Endothelial cell (in vitro differentiated cells): ENCODE data around the gene FBH1. TPM values are rescaled to one million over a fixed set of nuclear protein-coding genes. Genes with fewer than 3 reads are reported as not detected.

Source experiments
- DNase-seq: peaks from one replicate; pipeline ENCODE4 v3.0.0; 2021; ENCODE audit warnings: low spot score
- H3K27ac Mint-ChIP-seq: one replicate; pipeline ENCODE4 v1.8.0; 2021; ENCODE audit warnings: mixed read lengths, inconsistent platforms; ENCODE audit not compliant: unreplicated experiment
- H3K27me3 Mint-ChIP-seq: one replicate; pipeline ENCODE4 v1.8.0; 2021; ENCODE audit warnings: mild to moderate bottlenecking, moderate library complexity, mixed read lengths, inconsistent platforms; ENCODE audit not compliant: unreplicated experiment
- H3K36me3 Mint-ChIP-seq: one replicate; pipeline ENCODE4 v1.8.0; 2021; ENCODE audit warnings: mild to moderate bottlenecking, low read depth, mixed read lengths, inconsistent platforms; ENCODE audit not compliant: unreplicated experiment
- H3K4me1 Mint-ChIP-seq: one replicate; pipeline ENCODE4 v1.8.0; 2021; ENCODE audit warnings: mild to moderate bottlenecking, mixed read lengths, inconsistent platforms; ENCODE audit not compliant: unreplicated experiment
- H3K4me3 Mint-ChIP-seq: one replicate; pipeline ENCODE4 v1.8.0; 2021; ENCODE audit warnings: mild to moderate bottlenecking, mixed read lengths, inconsistent platforms; ENCODE audit not compliant: unreplicated experiment
- H3K9me3 Mint-ChIP-seq: one replicate; pipeline ENCODE4 v1.8.0; 2021; ENCODE audit warnings: mixed read lengths, inconsistent platforms; ENCODE audit not compliant: unreplicated experiment
- CTCF ChIP-seq: fragments of 200-600 bp; sonication (generic); IDR thresholded peaks from one replicate; pipeline ENCODE4 v1.5.0; 2021; ENCODE audit warnings: antibody characterized with exemption; ENCODE audit not compliant: unreplicated experiment
- total RNA-seq: library from RNA; stranded (reverse); fragmentation: NEBNext Ultra II Directional; extraction: Animal tissue kit (Norgen Biotek cat#: 25700); gene quantifications from one replicate; pipeline ENCODE4 v1.2.1, GENCODE V29; 2021; ENCODE audit not compliant: unreplicated experiment

The FBH1 gene
- total RNA-seq, 1 donor from 2014 or later = 95.2 TPM

- no peak for TF ChIP-seq CTCF
- peaks cover 4% of the 10 kb centered on the region for H3K4me1 Mint-ChIP-seq
- no peak overlapping the region for H3K27ac Mint-ChIP-seq
- H3K36me3 Mint-ChIP-seq = peaks cover 41% of the 10 kb centered on the region
- no peak for DNase-seq
- peaks cover 7% of the 10 kb centered on the region for H3K27me3 Mint-ChIP-seq
- H3K9me3 Mint-ChIP-seq = no peaks in the 10 kb centered on the region
- H3K4me3 Mint-ChIP-seq = no peak overlapping the region
Observed at GRCh38 chr10:5937016-5937415, 47.0 kb downstream of the FBH1 start.

GRCh38 chr10:5938291-5938690, 48.2 kb downstream of the FBH1 start:
- Mint-ChIP-seq H3K27ac (no peak overlapping the region), H3K36me3 (peaks cover 34% of the 10 kb centered on the region), H3K27me3 (peaks cover 7% of the 10 kb centered on the region), H3K9me3 (no peaks in the 10 kb centered on the region), H3K4me1 (peaks cover 12% of the 10 kb centered on the region), H3K4me3 (peak overlapping the region; percentile 10)
- TF ChIP-seq CTCF = no peak
- DNase-seq = no peak

GRCh38 chr10:5940807-5941218, 50.8 kb downstream of the FBH1 start:
- no peak for DNase-seq
- Mint-ChIP-seq H3K9me3 (no peaks in the 10 kb centered on the region), H3K4me1 (peaks cover 33% of the 10 kb centered on the region), H3K36me3 (peaks cover 32% of the 10 kb centered on the region), H3K27me3 (peaks cover 9% of the 10 kb centered on the region), H3K27ac (no peak overlapping the region), H3K4me3 (peak overlapping the region; percentile 19)
- no peak for TF ChIP-seq CTCF

GRCh38 chr10:5941579-5941978, 51.5 kb downstream of the FBH1 start:
- H3K4me1 Mint-ChIP-seq = peaks cover 41% of the 10 kb centered on the region
- DNase-seq = no peak
- H3K27me3 Mint-ChIP-seq = peaks cover 12% of the 10 kb centered on the region
- H3K27ac Mint-ChIP-seq = no peak overlapping the region
- no peaks in the 10 kb centered on the region for H3K9me3 Mint-ChIP-seq
- no peak for TF ChIP-seq CTCF
- no peak overlapping the region for H3K4me3 Mint-ChIP-seq
- peaks cover 26% of the 10 kb centered on the region for H3K36me3 Mint-ChIP-seq

GRCh38 chr10:5942001-5942400, 52.0 kb downstream of the FBH1 start:
- no peaks in the 10 kb centered on the region for H3K9me3 Mint-ChIP-seq
- peaks cover 14% of the 10 kb centered on the region for H3K27me3 Mint-ChIP-seq
- no peak overlapping the region for H3K27ac Mint-ChIP-seq
- peaks cover 23% of the 10 kb centered on the region for H3K36me3 Mint-ChIP-seq
- H3K4me3 Mint-ChIP-seq = no peak overlapping the region
- TF ChIP-seq CTCF = no peak
- DNase-seq = no peak
- H3K4me1 Mint-ChIP-seq = peaks cover 45% of the 10 kb centered on the region
